Measurements from ENCODE around the gene CDCA8. TPM values are rescaled to one million over a fixed set of nuclear protein-coding genes. Genes with fewer than 3 reads are reported as not detected.

CDCA8 gene
- total RNA-seq, 1 donor from 2014 or later, result 72.1 TPM

GRCh38 chr1:37719572-37720195 is 27.4 kb downstream of the CDCA8 start:
- Mint-ChIP-seq H3K27me3 (ENCODE audit: low read depth) (peaks cover 8% of the 10 kb centered on the region), H3K36me3 (ENCODE audit: low read depth) (no peaks in the 10 kb centered on the region), H3K27ac (ENCODE audit: unreplicated experiment) (no peak overlapping the region), H3K4me1 (peaks cover 25% of the 10 kb centered on the region), H3K9me3 (no peaks in the 10 kb centered on the region), H3K4me3 (no peak overlapping the region)
- DNase-seq (ENCODE audit: low read depth, low spot score), result no peak
- no peak for TF ChIP-seq CTCF (conservative IDR thresholded peaks at IDR 0.05)

GRCh38 chr1:37720231-37721130 is 28.2 kb downstream of the CDCA8 start:
- peaks cover 25% of the 10 kb centered on the region for H3K4me1 Mint-ChIP-seq
- DNase-seq (ENCODE audit: low read depth, low spot score), result no peak

GRCh38 chr1:37721565-37721964 is 29.2 kb downstream of the CDCA8 start:
- peaks cover 28% of the 10 kb centered on the region for H3K4me1 Mint-ChIP-seq
- H3K36me3 Mint-ChIP-seq (ENCODE audit: low read depth), result no peaks in the 10 kb centered on the region
- H3K9me3 Mint-ChIP-seq, result no peaks in the 10 kb centered on the region
- no peak for DNase-seq (ENCODE audit: low read depth, low spot score)
- no peak overlapping the region for H3K27ac Mint-ChIP-seq (ENCODE audit: unreplicated experiment)
- peaks cover 12% of the 10 kb centered on the region for H3K27me3 Mint-ChIP-seq (ENCODE audit: low read depth)
- no peak overlapping the region for H3K4me3 Mint-ChIP-seq
- no peak for TF ChIP-seq CTCF (conservative IDR thresholded peaks at IDR 0.05)

More at GRCh38 chr1:37720231-37721130, 28.2 kb downstream of the CDCA8 start:
- Mint-ChIP-seq H3K27ac (ENCODE audit: unreplicated experiment) (no peak overlapping the region), H3K9me3 (no peaks in the 10 kb centered on the region), H3K36me3 (ENCODE audit: low read depth) (no peaks in the 10 kb centered on the region), H3K4me3 (no peak overlapping the region), H3K27me3 (ENCODE audit: low read depth) (peaks cover 9% of the 10 kb centered on the region)
- TF ChIP-seq CTCF (conservative IDR thresholded peaks at IDR 0.05), result no peak

GRCh38 chr1:37722181-37723071 is 30.1 kb downstream of the CDCA8 start:
- H3K4me1 Mint-ChIP-seq, result peaks cover 31% of the 10 kb centered on the region
- H3K27ac Mint-ChIP-seq (ENCODE audit: unreplicated experiment), result peak overlapping the region; percentile 66
- H3K27me3 Mint-ChIP-seq (ENCODE audit: low read depth), result peaks cover 14% of the 10 kb centered on the region
- H3K36me3 Mint-ChIP-seq (ENCODE audit: low read depth), result no peaks in the 10 kb centered on the region
- H3K4me3 Mint-ChIP-seq, result peak overlapping the region; percentile 9
- H3K9me3 Mint-ChIP-seq, result no peaks in the 10 kb centered on the region
- no peak for TF ChIP-seq CTCF (conservative IDR thresholded peaks at IDR 0.05)
- no peak for DNase-seq (ENCODE audit: low read depth, low spot score)

- TF ChIP-seq CTCF (conservative IDR thresholded peaks at IDR 0.05), result no peak
- Mint-ChIP-seq H3K27ac (ENCODE audit: unreplicated experiment) (no peak overlapping the region), H3K4me3 (no peak overlapping the region), H3K4me1 (peaks cover 31% of the 10 kb centered on the region), H3K36me3 (ENCODE audit: low read depth) (no peaks in the 10 kb centered on the region), H3K27me3 (ENCODE audit: low read depth) (peaks cover 20% of the 10 kb centered on the region), H3K9me3 (no peaks in the 10 kb centered on the region)
- no peak for DNase-seq (ENCODE audit: low read depth, low spot score)
These were observed 30.7 kb downstream of the CDCA8 start for GRCh38 chr1:37723072-37723389.

All from neural crest cell (in vitro differentiated cells).